ENCODE data around the gene TAAR5.
"Not testable (repeated sequence)": the region's sequence is repeated elsewhere in the genome, so short reads cannot be mapped to it uniquely, and the experiment has no call there.

TAAR5 gene

GRCh38 chr6:132569170-132569569 is 20.4 kb downstream of the TAAR5 start:
- DNase-seq: no peak

- no peak for DNase-seq
Observed at GRCh38 chr6:132568611-132569010, 20.9 kb downstream of the TAAR5 start.

- DNase-seq: no peak
Observed at GRCh38 chr6:132567566-132567965, 22.0 kb downstream of the TAAR5 start.

DNA sequence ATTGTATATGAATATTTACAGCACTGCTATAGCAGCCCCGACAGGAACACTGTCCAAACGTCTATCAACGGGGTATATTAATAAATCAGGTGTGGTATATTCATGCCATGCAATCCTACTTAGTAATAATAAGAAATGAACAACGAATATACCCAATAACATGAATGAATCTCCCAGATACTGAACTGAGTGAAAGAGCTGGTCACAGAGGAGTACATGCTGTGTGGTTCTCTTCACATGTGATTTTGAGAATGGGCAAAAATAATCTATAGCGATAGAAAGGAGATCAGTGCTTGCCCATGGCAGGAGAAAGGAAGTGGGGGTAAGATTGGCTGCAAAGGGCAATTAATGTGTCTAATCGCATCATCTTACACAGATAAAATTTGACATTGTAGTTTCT is 23.1 kb downstream of the TAAR5 start:
- DNase-seq: no peak

- not testable (repeated sequence) for DNase-seq
Observed at GRCh38 chr6:132560087-132560486, 29.5 kb downstream of the TAAR5 start.

DNA sequence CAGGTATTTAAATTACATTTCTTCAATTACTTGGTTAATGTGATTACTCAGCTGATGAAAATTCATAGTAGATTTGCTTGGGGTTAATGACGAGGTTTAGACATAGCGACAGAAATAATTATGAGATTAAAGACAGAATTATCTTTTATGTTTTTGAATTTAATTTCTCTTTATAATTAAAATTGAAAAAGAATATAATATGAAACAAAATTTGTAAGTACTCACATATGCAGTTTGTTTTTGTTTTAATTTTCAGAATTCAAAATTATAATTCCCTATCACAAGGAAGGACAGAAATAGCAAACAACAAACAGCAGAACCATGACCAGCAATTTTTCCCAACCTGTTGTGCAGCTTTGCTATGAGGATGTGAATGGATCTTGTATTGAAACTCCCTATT is 37.2 kb downstream of the TAAR5 start, which contains the start of gene TAAR8:
TSS of gene TAAR8 (plus strand) at position 301 of the 400 bp plus-strand sequence. CDS start at position 322, 21 bp downstream.
- no peak for DNase-seq

GRCh38 chr6:132551214-132551613 is 38.3 kb downstream of the TAAR5 start:
- DNase-seq: no peak

DNA sequence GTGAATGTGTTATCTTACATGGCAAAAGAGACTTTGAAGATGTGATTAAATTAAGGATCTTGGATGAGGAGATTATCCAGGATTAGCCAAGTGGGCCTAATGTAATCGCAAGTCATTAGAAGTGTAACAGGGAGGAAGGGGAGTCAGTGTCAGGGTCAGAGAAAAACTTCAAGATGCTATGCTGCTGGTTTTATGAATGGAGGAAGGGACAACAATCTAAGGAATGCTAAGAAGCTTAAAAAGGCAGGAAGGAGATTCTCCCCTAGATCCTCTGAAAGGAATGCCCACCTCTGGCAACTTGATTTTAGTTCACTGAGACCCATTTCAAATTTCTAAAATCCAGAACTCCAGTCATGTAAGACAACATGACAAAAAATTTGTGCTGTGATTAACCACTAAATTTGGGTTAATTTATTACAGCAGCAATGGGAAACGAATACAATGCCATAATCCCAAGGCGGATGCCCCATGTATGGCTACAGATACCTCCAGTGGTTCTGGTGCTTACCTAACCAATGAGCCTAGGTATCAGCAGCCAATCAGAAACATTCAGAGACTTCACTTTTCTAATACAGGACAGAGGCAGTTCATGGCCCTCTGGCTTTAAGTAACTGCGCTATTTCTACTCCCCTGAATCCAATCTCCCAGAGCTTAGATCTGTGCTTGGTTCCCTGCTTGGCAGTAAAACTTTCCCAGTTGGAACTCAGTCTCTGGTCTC is 40.6 kb downstream of the TAAR5 start:
- DNase-seq: no peak

- DNase-seq: no peak
Observed at GRCh38 chr6:132544826-132545225, 44.7 kb downstream of the TAAR5 start.
